Endometrial microvascular endothelial cells (primary cell): ENCODE data around the gene CAMSAP1. TPM values are rescaled to one million over a fixed set of nuclear protein-coding genes. Genes with fewer than 3 reads are reported as not detected.

Experiments used
- in situ Hi-C: cut with HindIII; loops from 2 replicates; pipeline ENCODE4 v1.10.0; 2017; ENCODE audit warnings: low sequenced_read_pairs, low pct_unique_long_range_greater_than_20kb; ENCODE audit errors: inconsistent ontology term
- total RNA-seq: library from RNA; depleted of rRNA; stranded (reverse); fragments of >200 nt; gene quantifications from one replicate; pipeline ENCODE4 v1.2.3, GENCODE V29; 2015; ENCODE audit errors: inconsistent ontology term

Gene CAMSAP1
- total RNA-seq, 1 donor from 2014 or later: 19.1 TPM

- in situ Hi-C loops: no loop called here
These were observed 42.8 kb downstream of the CAMSAP1 start for GRCh38 chr9:135864447-135865049.

GRCh38 chr9:135862809-135863208 lies 44.5 kb downstream of the CAMSAP1 start:
- in situ Hi-C loops: no loop called here

- in situ Hi-C loops: no loop called here
These were observed 48.7 kb downstream of the CAMSAP1 start for GRCh38 chr9:135858491-135859185.

- in situ Hi-C loops: no loop called here
These were observed 49.5 kb downstream of the CAMSAP1 start for GRCh38 chr9:135857843-135858242.

GRCh38 chr9:135857371-135857786 lies 50.0 kb downstream of the CAMSAP1 start:
- in situ Hi-C loops: no loop called here

- in situ Hi-C loops: no loop called here
These were observed 55.6 kb downstream of the CAMSAP1 start for GRCh38 chr9:135851748-135852147.

GRCh38 chr9:135850737-135851136 lies 56.6 kb downstream of the CAMSAP1 start:
- in situ Hi-C loops: no loop called here

GRCh38 chr9:135849181-135849580 lies 58.2 kb downstream of the CAMSAP1 start:
- in situ Hi-C loops: no loop called here

- in situ Hi-C loops: no loop called here
These were observed 58.9 kb downstream of the CAMSAP1 start for GRCh38 chr9:135848341-135849047.

- in situ Hi-C loops: no loop called here
These were observed 59.5 kb downstream of the CAMSAP1 start for GRCh38 chr9:135847833-135848232.

GRCh38 chr9:135840539-135840938 lies 66.8 kb downstream of the CAMSAP1 start:
- in situ Hi-C loops: no loop called here

- in situ Hi-C loops: no loop called here
These were observed 67.2 kb downstream of the CAMSAP1 start for GRCh38 chr9:135840107-135840506.

GRCh38 chr9:135839516-135839915 lies 67.8 kb downstream of the CAMSAP1 start:
- in situ Hi-C loops: no loop called here

- in situ Hi-C loops: no loop called here
These were observed 72.2 kb downstream of the CAMSAP1 start for GRCh38 chr9:135835131-135835530.

- in situ Hi-C loops: no loop called here
These were observed 73.5 kb downstream of the CAMSAP1 start for GRCh38 chr9:135833864-135834263.

- in situ Hi-C loops: no loop called here
These were observed 76.8 kb downstream of the CAMSAP1 start for GRCh38 chr9:135830496-135830895.

- in situ Hi-C loops: no loop called here
These were observed 78.7 kb downstream of the CAMSAP1 start for GRCh38 chr9:135828656-135829055.

GRCh38 chr9:135827866-135828580 lies 79.3 kb downstream of the CAMSAP1 start:
- in situ Hi-C loops: no loop called here

- in situ Hi-C loops: no loop called here
These were observed 80.0 kb downstream of the CAMSAP1 start for GRCh38 chr9:135827301-135827700.

GRCh38 chr9:135826188-135826545 lies 81.2 kb downstream of the CAMSAP1 start:
- in situ Hi-C loops: no loop called here
